Hepatocyte (in vitro differentiated cells): ENCODE measurements around the gene STK32A. TPM values are rescaled to one million over a fixed set of nuclear protein-coding genes. Genes with fewer than 3 reads are reported as not detected.

Experiments
- DNase-seq: peaks from one replicate; pipeline ENCODE4 v3.0.0-alpha.2; 2016; ENCODE audit warnings: low spot score
- H2AFZ ChIP-seq: fragments of 200-600 bp; sonication (generic); 2 replicates; pipeline ENCODE4 v1.6.0; 2016; ENCODE audit warnings: antibody characterized with exemption, mild to moderate bottlenecking
- H3K27ac ChIP-seq: fragments of 200-600 bp; sonication (generic); 2 replicates; pipeline ENCODE4 v1.5.1; 2016; ENCODE audit warnings: mild to moderate bottlenecking
- H3K27me3 ChIP-seq: fragments of 200-600 bp; sonication (generic); 2 replicates; pipeline ENCODE4 v1.6.1; 2016
- H3K36me3 ChIP-seq: fragments of 200-600 bp; sonication (generic); replicated peaks from 2 replicates; pipeline ENCODE4 v1.5.1; 2016; ENCODE audit warnings: low read depth; ENCODE audit not compliant: insufficient read depth
- H3K4me1 ChIP-seq: fragments of 200-600 bp; sonication (generic); 2 replicates; pipeline ENCODE4 v1.5.1; 2016; ENCODE audit warnings: mild to moderate bottlenecking, moderate library complexity; ENCODE audit not compliant: insufficient read depth
- H3K4me2 ChIP-seq: fragments of 200-600 bp; sonication (generic); 2 replicates; pipeline ENCODE4 v1.6.0; 2016
- H3K4me3 ChIP-seq: fragments of 200-600 bp; sonication (generic); 2 replicates; pipeline ENCODE4 v1.5.1; 2016; ENCODE audit warnings: mild to moderate bottlenecking
- H3K79me2 ChIP-seq: fragments of 200-600 bp; sonication (generic); 2 replicates; pipeline ENCODE4 v1.6.0; 2017; ENCODE audit warnings: mild to moderate bottlenecking
- H3K9me2 ChIP-seq: fragments of 200-600 bp; sonication (generic); replicated peaks from 2 replicates; pipeline ENCODE4 v1.6.0; 2017; ENCODE audit warnings: mild to moderate bottlenecking; ENCODE audit not compliant: insufficient read depth
- H3K9me3 ChIP-seq: fragments of 200-600 bp; sonication (generic); 2 replicates; pipeline ENCODE4 v1.5.1; 2016; ENCODE audit warnings: low read depth, mild to moderate bottlenecking
- H4K20me1 ChIP-seq: fragments of 200-600 bp; sonication (generic); 2 replicates; pipeline ENCODE4 v1.6.0; 2016; ENCODE audit warnings: mild to moderate bottlenecking; ENCODE audit not compliant: insufficient read depth, poor library complexity, severe bottlenecking
- EZH2 ChIP-seq: fragments of 200-600 bp; sonication (generic); IDR thresholded peaks from 2 replicates; pipeline ENCODE4 v1.6.1; 2016; ENCODE audit warnings: antibody characterized with exemption, mild to moderate bottlenecking, borderline replicate concordance
- EZH2phosphoT487 ChIP-seq: fragments of 200-600 bp; sonication (generic); IDR thresholded peaks from one replicate; pipeline ENCODE4 v1.6.1; 2018; ENCODE audit warnings: antibody characterized with exemption, mild to moderate bottlenecking, low read depth, moderate library complexity; ENCODE audit not compliant: unreplicated experiment, severe bottlenecking
- WGBS: methylation state at CpG from one replicate; pipeline ENCODE4 v1.1.6; 2016; ENCODE audit warnings: low lambda C conversion rate; ENCODE audit errors: missing lambda C conversion rate; 5-methylcytosine and 5-hydroxymethylcytosine counted together
- polyA plus RNA-seq: library from polyadenylated mRNA; unstranded; fragments of >200 nt; fragmentation: Nextera tagmentation; extraction: Ambion mirVana; gene quantifications from 2 replicates; pipeline ENCODE4 v1.2.1, GENCODE V29; 2016
- total RNA-seq: library from RNA; depleted of rRNA; stranded (reverse); fragments of >200 nt; gene quantifications from 2 replicates; pipeline ENCODE4 v1.2.3, GENCODE V29; 2014
- TF ChIP-seq, protein P1 (sequence below): fragments of 200-600 bp; sonication (generic); IDR thresholded peaks from 2 replicates; pipeline ENCODE4 v1.5.1; 2016; ENCODE audit warnings: antibody characterized with exemption, mild to moderate bottlenecking; ENCODE audit not compliant: poor library complexity

The STK32A gene
- total and polyA plus RNA-seq, 2 experiments from 2014 or later = 2.3 to 2.6 TPM

DNA sequence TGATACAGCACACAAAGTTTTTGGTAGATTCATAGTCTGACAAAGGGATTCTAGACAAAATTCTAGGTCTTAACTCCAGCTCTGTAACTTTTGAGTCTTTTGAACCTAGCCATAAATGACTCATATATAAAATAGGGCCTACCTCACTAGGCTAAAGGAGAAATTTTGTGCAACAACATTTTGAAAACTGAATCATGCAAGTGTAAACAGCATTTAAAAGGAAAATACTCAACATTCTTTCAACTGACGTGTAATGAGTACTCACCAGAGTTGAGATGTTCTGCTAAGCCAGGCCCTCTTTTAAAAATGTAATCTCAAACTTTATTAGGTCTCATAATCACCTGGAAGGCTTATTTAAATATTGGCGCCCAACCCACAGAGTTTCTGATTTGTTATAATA is 113.2 kb downstream of the STK32A start:
- no peak overlapping the region for H3K4me2 ChIP-seq
- no peaks in the 10 kb centered on the region for H3K27me3 ChIP-seq
- no peaks in the 10 kb centered on the region for H3K9me2 ChIP-seq
- H3K36me3 ChIP-seq = no peaks in the 10 kb centered on the region
- DNase-seq = no peak
- TF ChIP-seq, protein P1, sequence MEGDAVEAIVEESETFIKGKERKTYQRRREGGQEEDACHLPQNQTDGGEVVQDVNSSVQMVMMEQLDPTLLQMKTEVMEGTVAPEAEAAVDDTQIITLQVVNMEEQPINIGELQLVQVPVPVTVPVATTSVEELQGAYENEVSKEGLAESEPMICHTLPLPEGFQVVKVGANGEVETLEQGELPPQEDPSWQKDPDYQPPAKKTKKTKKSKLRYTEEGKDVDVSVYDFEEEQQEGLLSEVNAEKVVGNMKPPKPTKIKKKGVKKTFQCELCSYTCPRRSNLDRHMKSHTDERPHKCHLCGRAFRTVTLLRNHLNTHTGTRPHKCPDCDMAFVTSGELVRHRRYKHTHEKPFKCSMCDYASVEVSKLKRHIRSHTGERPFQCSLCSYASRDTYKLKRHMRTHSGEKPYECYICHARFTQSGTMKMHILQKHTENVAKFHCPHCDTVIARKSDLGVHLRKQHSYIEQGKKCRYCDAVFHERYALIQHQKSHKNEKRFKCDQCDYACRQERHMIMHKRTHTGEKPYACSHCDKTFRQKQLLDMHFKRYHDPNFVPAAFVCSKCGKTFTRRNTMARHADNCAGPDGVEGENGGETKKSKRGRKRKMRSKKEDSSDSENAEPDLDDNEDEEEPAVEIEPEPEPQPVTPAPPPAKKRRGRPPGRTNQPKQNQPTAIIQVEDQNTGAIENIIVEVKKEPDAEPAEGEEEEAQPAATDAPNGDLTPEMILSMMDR = no peak
- TF ChIP-seq EZH2 (no peak), EZH2phosphoT487 (no peak)
- H3K4me3 ChIP-seq = no peak overlapping the region
- H3K79me2 ChIP-seq = no peaks in the 10 kb centered on the region
- WGBS = 66% methylated on average over 2 of the region's 2 CpGs
- H2AFZ ChIP-seq = no peak overlapping the region
- H3K27ac ChIP-seq = no peak overlapping the region
- H4K20me1 ChIP-seq = no peaks in the 10 kb centered on the region
- no peaks in the 10 kb centered on the region for H3K4me1 ChIP-seq
- no peaks in the 10 kb centered on the region for H3K9me3 ChIP-seq

DNA sequence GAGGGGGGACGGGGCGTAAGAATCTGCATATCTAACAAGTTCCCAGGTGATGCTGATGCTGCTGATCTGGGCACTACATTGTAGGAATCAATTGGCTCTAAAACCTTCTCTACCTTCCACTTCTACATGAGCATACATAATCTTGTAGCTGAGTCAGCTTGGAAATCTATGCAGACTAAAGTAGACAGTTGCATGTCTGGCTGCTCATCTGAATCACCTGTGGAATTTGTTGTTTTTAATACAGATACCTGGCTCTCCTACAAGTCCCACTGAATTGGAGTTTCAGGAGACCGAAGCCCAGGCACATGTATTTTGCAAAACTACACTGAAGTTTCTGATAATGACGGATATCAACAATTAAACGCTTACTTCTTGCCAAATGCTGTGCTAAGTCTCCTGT is 113.6 kb downstream of the STK32A start:
- Histone ChIP-seq H3K4me3 (no peak overlapping the region), H3K36me3 (no peaks in the 10 kb centered on the region), H3K27me3 (no peaks in the 10 kb centered on the region), H3K4me1 (no peaks in the 10 kb centered on the region), H4K20me1 (no peaks in the 10 kb centered on the region), H3K9me3 (no peaks in the 10 kb centered on the region), H3K79me2 (no peaks in the 10 kb centered on the region), H3K27ac (no peak overlapping the region), H3K9me2 (no peaks in the 10 kb centered on the region), H2AFZ (no peak overlapping the region), H3K4me2 (no peak overlapping the region)
- TF ChIP-seq EZH2 = no peak
- TF ChIP-seq EZH2phosphoT487 = no peak
- TF ChIP-seq, protein P1 = no peak
- DNase-seq = no peak
- WGBS = 95% methylated on average over 5 of the region's 5 CpGs

DNA sequence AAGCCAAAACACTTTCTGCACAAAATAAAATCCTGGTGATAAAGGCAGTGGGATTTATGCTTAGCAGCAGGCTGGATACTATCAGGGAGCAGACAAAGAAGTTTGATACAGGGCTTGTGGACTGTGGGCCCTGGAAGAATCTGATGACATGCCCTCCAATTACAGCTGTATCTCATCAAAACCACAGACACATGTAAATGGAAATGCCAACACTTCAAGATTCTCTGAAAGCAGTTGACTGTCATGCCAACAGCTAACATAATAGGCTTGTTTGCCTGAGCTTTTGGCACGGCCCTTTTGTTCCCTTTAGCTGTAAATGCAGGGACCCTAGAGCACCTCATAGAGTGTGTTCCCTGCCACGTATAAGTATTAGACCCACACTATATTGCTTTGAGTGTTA is 114.4 kb downstream of the STK32A start:
- H2AFZ ChIP-seq = no peak overlapping the region
- H3K27me3 ChIP-seq = no peaks in the 10 kb centered on the region
- H3K36me3 ChIP-seq = no peaks in the 10 kb centered on the region
- TF ChIP-seq, protein P1 = no peak
- TF ChIP-seq EZH2phosphoT487 (no peak), EZH2 (no peak)
- no peaks in the 10 kb centered on the region for H3K4me1 ChIP-seq
- H3K9me3 ChIP-seq = no peaks in the 10 kb centered on the region
- H3K9me2 ChIP-seq = no peaks in the 10 kb centered on the region
- 68% methylated on average over 2 of the region's 2 CpGs for WGBS
- no peak overlapping the region for H3K27ac ChIP-seq
- no peak overlapping the region for H3K4me3 ChIP-seq
- no peaks in the 10 kb centered on the region for H3K79me2 ChIP-seq
- no peaks in the 10 kb centered on the region for H4K20me1 ChIP-seq
- no peak overlapping the region for H3K4me2 ChIP-seq
- no peak for DNase-seq

DNA sequence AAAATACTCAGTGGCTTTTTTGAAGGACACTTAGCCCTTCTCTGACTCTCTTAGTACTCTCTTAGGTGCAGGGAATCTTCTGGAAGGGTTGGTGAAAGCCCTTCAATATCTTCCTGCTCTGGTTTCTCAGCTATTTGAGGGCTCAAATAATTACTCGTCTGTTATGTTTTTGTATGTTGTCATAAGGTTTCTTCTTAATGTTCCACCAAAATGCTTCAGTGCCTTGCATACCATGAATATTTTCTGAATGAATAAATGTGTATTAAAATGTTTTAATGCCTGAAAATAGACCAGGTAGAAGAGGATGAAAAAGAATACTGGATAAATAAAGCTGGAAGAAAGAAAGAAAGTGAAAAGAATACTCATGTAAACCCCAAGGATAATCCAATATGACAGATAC is 124.3 kb downstream of the STK32A start:
- Histone ChIP-seq H3K9me3 (no peaks in the 10 kb centered on the region), H3K27me3 (no peaks in the 10 kb centered on the region), H3K9me2 (no peaks in the 10 kb centered on the region), H3K4me3 (no peak overlapping the region), H4K20me1 (no peaks in the 10 kb centered on the region), H3K27ac (no peak overlapping the region), H3K4me1 (no peaks in the 10 kb centered on the region), H2AFZ (no peak overlapping the region), H3K4me2 (no peak overlapping the region), H3K36me3 (no peaks in the 10 kb centered on the region), H3K79me2 (no peaks in the 10 kb centered on the region)
- WGBS = 83% methylated on average over 1 of the region's 1 CpG
- no peak for DNase-seq
- no peak for TF ChIP-seq EZH2
- no peak for TF ChIP-seq EZH2phosphoT487
- TF ChIP-seq, protein P1 = no peak
